Psoas muscle (tissue), 8 donors: ENCODE measurements around the gene LMNTD1. TPM values are rescaled to one million over a fixed set of nuclear protein-coding genes. Genes with fewer than 3 reads are reported as not detected.

ENCODE experiments used
- ATAC-seq, 4 donors: fragments of 200-7000 bp; cut with Tn5 transposase; one replicate each; pipeline ENCODE4 v1.9.1; 2020; ENCODE audit warnings: moderate library complexity in 3 of 4, mild to moderate bottlenecking in 2 of 4
- DNase-seq, 2 donors: peaks; one replicate each; pipeline ENCODE4 v3.0.0-alpha.2; 2020
- H3K27ac ChIP-seq: fragments of 200-600 bp; one replicate; pipeline ENCODE4 v1.8.0; 2022
- H3K27me3 ChIP-seq, 3 donors: fragments of 200-600 bp in 1 of 3; one replicate each; pipeline versions ENCODE4 v1.6.1 to v1.8.0; 2013 to 2022; ENCODE audit warnings: low read length in 2 of 3, mild to moderate bottlenecking in 2 of 3, moderate library complexity in 1 of 3; ENCODE audit not compliant: insufficient read depth in 3 of 3
- H3K36me3 ChIP-seq, 2 donors: fragments of 200-600 bp in 1 of 2; one replicate each; pipeline versions ENCODE4 v1.6.1 to v1.8.0; 2013 to 2022; ENCODE audit warnings: low read depth in 1 of 2, mild to moderate bottlenecking in 1 of 2, moderate library complexity in 1 of 2; ENCODE audit not compliant: insufficient read depth in 1 of 2
- H3K4me1 ChIP-seq: fragments of 200-600 bp; one replicate; pipeline ENCODE4 v1.8.0; 2022
- H3K4me3 ChIP-seq: fragments of 200-600 bp; one replicate; pipeline ENCODE4 v1.8.0; 2022; ENCODE audit warnings: mild to moderate bottlenecking
- H3K9me3 ChIP-seq: fragments of 200-600 bp; one replicate; pipeline ENCODE4 v1.8.0; 2022
- CTCF ChIP-seq: fragments of 200-600 bp; IDR thresholded peaks from one replicate; pipeline ENCODE4 v1.8.0; 2022; ENCODE audit warnings: antibody characterized with exemption
- WGBS, 3 donors: extraction: QIAGEN DNeasy Blood & Tissue Kit; methylation state at CpG; one replicate each; pipeline versions ENCODE4 v1.1.6 to v1.1.7; 2013; 5-methylcytosine and 5-hydroxymethylcytosine counted together
- intact Hi-C, 2 donors: fragments of 100-400 bp; cut with DNase I; formaldehyde crosslinking; loops; one replicate each; pipeline versions ENCODE4 v1.11.0 to v1.14.2; 2022
- polyA plus RNA-seq, 3 donors: library from polyadenylated mRNA; stranded (reverse); fragments of 200-250 nt; gene quantifications; one replicate each; pipeline ENCODE4 v1.2.3, GENCODE V29; 2013
- total RNA-seq, 4 donors: library from RNA; stranded (reverse); fragmentation: NEBNext Ultra II Directional in 2 of 4; extraction: Animal tissue kit (Norgen Biotek cat#: 25700) in 2 of 4; gene quantifications; one replicate each; pipeline versions ENCODE4 v1.2.1 to v1.2.4, GENCODE V29; 2021 to 2023
- donor health status: healthy with polysubstance abuse.
- donor health status: DM: no; HTN: no; CAD: no; lungs with moderate emphysema.
- donor health status: Bipolar disorder and iron deficiency.
- donor health status: healthy.
- donor health status: DM: yes; HTN: yes; CAD: no.
- donor health status: DM: no; HTN: no; CAD: no.
- donor health status: DM: no; HTN: no; CAD: no.
- donor health status: DM: yes; HTN: yes; CAD: no.

LMNTD1 gene
- total and polyA plus RNA-seq, 7 donors = not detected

- no peak for ATAC-seq
- intact Hi-C loops = no loop called here
Measured at GRCh38 chr12:25591144-25591543, 38.1 kb upstream of the LMNTD1 start.

GRCh38 chr12:25590011-25590721, 37.1 kb upstream of the LMNTD1 start:
- no peak for ATAC-seq
- Histone ChIP-seq H3K27ac (no peak overlapping the region), H3K9me3 (no peaks in the 10 kb centered on the region), H3K36me3 (no peaks in the 10 kb centered on the region), H3K4me3 (no peak overlapping the region), H3K27me3 (no peaks in the 10 kb centered on the region), H3K4me1 (no peaks in the 10 kb centered on the region)
- no peak for TF ChIP-seq CTCF
- DNase-seq = no peak
- intact Hi-C loops = no loop called here
- WGBS, 3 donors = 66 to 83% (median 68%) methylated on average over 5 of the region's 5 CpGs

More at GRCh38 chr12:25591144-25591543, 38.1 kb upstream of the LMNTD1 start:
- TF ChIP-seq CTCF = no peak
- H3K4me1 ChIP-seq = no peaks in the 10 kb centered on the region
- no peak overlapping the region for H3K27ac ChIP-seq
- DNase-seq = no peak
- no peaks in the 10 kb centered on the region for H3K27me3 ChIP-seq
- no peaks in the 10 kb centered on the region for H3K9me3 ChIP-seq
- H3K36me3 ChIP-seq = no peaks in the 10 kb centered on the region
- H3K4me3 ChIP-seq = no peak overlapping the region

GRCh38 chr12:25587346-25587745, 34.3 kb upstream of the LMNTD1 start:
- DNase-seq (no peak), ATAC-seq (no peak)
- H3K4me1 ChIP-seq = no peaks in the 10 kb centered on the region
- H3K27ac ChIP-seq = no peak overlapping the region
- H3K27me3 ChIP-seq = no peaks in the 10 kb centered on the region
- TF ChIP-seq CTCF = no peak
- intact Hi-C loops = no loop called here
- 84 to 95% (median 92%) methylated on average over 4 of the region's 4 CpGs for WGBS, 3 donors
- H3K9me3 ChIP-seq = no peaks in the 10 kb centered on the region
- H3K36me3 ChIP-seq = no peaks in the 10 kb centered on the region
- H3K4me3 ChIP-seq = no peak overlapping the region

GRCh38 chr12:25585662-25586061, 32.6 kb upstream of the LMNTD1 start:
- no peak for TF ChIP-seq CTCF
- Histone ChIP-seq H3K4me3 (no peak overlapping the region), H3K4me1 (no peaks in the 10 kb centered on the region), H3K9me3 (no peaks in the 10 kb centered on the region), H3K36me3 (no peaks in the 10 kb centered on the region), H3K27me3 (no peaks in the 10 kb centered on the region), H3K27ac (no peak overlapping the region)
- DNase-seq (no peak), ATAC-seq (no peak)
- intact Hi-C loops = no loop called here
- 69 to 74% (median 71%) methylated on average over 5 of the region's 5 CpGs for WGBS, 3 donors

- WGBS, 3 donors = 7 to 17% (median 17%) methylated on average over 2 of the region's 2 CpGs
- Histone ChIP-seq H3K4me1 (no peaks in the 10 kb centered on the region), H3K36me3 (no peaks in the 10 kb centered on the region), H3K27me3 (no peaks in the 10 kb centered on the region), H3K4me3 (no peak overlapping the region), H3K9me3 (no peaks in the 10 kb centered on the region), H3K27ac (no peak overlapping the region)
- no peak for DNase-seq
- intact Hi-C loops = no loop called here
- ATAC-seq = peak in 2 of 4 donors; percentile 54 to 65
- no peak for TF ChIP-seq CTCF
Measured at GRCh38 chr12:25585021-25585523, 32.0 kb upstream of the LMNTD1 start.
